Adipose tissue (tissue), 3 donors: Measurements from ENCODE around the gene PIP5K1B. TPM values are rescaled to one million over a fixed set of nuclear protein-coding genes. Genes with fewer than 3 reads are reported as not detected.

ENCODE experiments used
- H3K27ac ChIP-seq: one replicate; pipeline ENCODE4 v1.5.1; 2013; ENCODE audit warnings: low read depth, low read length
- WGBS, 3 donors: extraction: QIAGEN DNeasy Blood & Tissue Kit; methylation state at CpG; one replicate each; pipeline ENCODE4 v1.1.7; 2013; 5-methylcytosine and 5-hydroxymethylcytosine counted together
- polyA plus RNA-seq, 3 donors: library from polyadenylated mRNA; stranded (reverse); fragments of 200-250 nt; gene quantifications; one replicate each; pipeline ENCODE4 v1.2.3, GENCODE V29; 2013
- donor health status: healthy with polysubstance abuse.
- donor health status: Bipolar disorder and iron deficiency.
- donor health status: healthy.

Gene PIP5K1B
- polyA plus RNA-seq, 3 donors: 0.67 to 4.3 (median 2.0) TPM

DNA sequence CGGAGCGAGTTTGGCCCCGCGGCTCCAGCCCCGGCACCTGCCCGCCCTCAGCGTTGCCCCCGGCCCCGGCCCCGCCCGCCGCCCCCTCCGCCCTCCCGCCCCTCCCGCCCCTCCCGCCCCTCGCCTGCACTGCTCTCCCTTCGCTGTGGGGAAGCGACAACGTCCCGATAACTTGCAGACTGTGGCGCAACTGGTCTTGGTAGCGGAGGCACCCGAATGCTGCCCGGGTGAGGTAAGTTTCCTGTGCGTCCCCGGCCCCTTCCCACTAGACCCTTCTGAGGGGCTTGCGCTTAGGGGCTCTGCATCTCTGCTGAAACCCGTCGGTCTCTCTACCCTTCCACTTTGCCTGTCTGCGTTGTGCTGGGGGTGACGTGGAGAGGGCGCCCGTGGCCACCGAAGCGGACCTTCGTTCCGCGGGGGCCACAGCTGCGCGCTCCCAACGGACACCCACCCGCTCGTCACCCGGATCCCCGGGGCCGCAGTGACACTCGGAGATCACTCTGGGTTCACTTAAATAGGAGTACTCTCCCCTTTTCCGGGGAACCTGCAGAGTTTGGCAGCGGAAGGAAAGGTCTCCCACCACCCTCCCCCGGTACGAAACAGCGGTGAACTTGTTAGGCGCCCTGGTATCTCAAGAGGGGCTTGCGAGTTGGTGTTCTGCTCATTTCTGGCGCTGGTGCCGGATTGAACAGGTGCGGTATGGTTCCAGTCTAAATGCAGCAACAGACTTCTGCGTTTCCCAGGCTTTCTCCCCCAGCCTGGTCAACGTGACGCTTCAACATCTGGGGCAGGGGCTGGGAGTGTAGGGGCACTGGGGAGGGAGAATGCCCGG, 707 bp downstream of the PIP5K1B start:
- 1% methylated on average over 48 to 62 of the region's 62 CpGs for WGBS, 3 donors
- no peak overlapping the region for H3K27ac ChIP-seq

DNA sequence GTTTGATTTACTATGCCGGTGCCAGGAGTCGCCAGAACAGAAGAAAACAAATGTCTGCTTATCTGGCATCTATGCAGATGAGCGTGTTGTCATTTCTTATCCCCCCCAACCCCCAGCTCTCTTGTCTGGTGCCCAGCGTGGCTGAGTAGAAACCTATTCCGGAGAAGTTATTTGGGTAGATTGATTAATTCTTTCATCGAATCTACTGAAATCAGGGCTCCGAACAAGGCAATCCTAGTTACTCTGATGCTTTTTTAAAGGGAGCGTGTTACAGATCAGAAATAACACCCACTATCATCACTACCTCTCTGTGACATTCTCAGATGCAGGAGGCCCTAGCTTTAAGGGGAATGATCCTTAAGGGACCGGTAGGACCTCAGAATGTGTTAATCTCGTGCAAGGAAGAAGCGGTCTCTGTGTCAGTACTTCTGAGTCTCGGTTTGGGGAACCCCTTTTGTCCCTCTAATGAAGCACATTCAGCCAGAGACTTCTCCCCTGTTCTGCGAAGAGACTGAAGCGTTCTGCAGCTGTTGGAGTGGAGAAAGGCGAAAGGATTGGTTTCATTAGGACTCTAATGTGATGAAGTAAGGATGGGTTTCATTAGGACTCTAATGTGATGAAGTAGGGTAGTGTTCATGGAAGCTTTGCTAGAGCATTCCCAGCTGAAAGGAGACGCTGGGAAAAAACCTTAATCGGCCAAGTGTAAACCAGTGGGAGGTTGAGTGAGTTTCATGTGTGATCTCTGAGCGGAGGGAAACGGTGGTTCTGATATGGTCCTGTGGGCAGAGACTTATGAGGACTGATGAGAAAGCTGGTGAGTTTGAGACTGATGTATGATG, 1.5 kb downstream of the PIP5K1B start:
- WGBS, 3 donors: 9 to 13% (median 13%) methylated on average over 19 of the region's 19 CpGs
- no peak overlapping the region for H3K27ac ChIP-seq

DNA sequence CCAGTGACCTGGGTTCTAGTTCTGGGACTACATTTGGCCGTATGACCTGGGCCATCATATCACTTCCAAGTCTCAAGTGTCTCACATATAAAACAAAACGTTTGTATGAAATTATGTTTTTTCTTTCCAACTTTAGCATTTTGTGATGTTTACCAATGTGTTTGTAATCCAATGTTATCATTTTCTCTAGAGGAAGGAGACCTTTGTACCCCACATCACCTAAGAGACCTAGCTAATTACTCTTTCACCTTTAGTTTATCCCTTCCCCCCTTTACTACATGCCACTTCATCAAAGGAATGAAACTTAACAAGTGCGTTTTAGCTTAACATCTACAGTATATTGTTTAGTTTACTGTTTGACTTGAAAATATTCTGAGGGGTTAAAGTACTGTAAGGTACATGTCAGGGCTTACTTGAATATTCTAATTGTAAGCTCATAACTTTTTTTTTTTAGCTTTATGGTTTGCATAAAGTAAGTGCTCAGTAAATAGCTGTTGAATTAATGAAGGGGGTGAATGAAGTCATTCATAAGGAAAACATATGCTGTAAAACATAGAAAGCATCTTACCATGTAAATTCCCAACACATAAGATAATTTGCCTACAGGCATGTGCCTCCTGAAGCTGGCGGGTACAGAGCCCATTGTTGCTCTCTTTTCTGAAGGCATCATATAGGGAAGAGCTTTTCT, 2.9 kb downstream of the PIP5K1B start:
- WGBS, 3 donors: 71 to 79% (median 72%) methylated on average over 4 of the region's 4 CpGs

DNA sequence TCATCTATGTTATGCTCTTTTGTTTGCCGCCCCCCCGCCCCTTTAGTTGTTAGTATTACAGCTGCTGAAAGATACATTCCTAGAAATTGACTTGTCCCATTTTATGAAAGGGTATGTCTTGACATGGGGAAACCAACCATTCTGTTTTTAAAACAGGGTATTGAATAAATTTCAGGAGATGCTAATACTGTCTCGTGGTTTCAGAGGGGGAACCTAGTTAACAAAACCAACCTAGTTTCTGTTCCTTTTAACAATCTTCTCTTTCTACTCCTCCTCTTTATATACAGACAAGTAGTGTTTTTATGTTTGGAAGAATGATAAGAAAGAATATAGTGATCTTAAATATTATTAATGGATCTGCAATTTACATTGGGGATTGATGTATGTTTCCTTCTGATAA, 3.5 kb downstream of the PIP5K1B start:
- 81 to 90% (median 87%) methylated on average over 3 of the region's 3 CpGs for WGBS, 3 donors
- no peak overlapping the region for H3K27ac ChIP-seq

More for the DNA sequence above, 2.9 kb downstream of the PIP5K1B start:
- H3K27ac ChIP-seq: no peak overlapping the region

DNA sequence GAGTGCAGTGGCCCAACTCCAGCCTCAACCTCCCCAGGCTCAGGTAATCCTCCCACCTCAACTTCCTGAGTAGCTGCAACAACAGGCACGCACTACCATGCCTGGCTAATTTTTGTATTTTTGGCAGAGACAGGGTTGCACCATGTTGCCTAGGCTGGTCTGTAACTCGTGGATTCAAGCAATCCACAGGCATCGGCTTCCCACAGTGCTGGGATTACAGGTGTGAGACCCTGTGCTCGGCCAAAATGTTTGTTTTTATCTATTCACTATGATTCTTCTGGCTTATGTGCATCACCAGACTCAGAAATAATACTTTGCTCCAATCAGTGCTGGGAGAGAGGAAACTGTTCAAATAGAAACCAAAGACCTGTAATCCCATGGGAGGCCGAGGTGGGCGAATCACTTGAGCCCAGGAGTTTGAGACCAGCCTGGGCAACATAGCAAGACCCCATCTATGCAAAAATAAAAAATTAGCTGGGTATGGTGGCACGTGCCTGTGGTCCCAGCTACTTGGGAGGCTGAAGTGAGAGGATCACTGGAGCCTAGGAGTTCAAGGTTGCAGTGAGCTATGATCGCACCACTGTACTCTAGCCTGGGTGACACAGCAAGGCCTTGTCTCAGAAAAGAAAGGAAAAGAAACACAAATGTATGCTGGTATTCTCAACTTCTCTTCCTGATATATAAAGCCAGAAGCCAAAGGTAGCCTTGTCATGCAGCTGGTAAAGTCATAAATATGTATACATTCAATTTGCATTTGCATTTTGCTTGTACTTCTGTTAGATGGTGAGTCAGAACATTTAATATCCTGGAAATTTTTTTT, 4.5 kb downstream of the PIP5K1B start:
- 87 to 95% (median 88%) methylated on average over 8 of the region's 8 CpGs for WGBS, 3 donors
- no peak overlapping the region for H3K27ac ChIP-seq

DNA sequence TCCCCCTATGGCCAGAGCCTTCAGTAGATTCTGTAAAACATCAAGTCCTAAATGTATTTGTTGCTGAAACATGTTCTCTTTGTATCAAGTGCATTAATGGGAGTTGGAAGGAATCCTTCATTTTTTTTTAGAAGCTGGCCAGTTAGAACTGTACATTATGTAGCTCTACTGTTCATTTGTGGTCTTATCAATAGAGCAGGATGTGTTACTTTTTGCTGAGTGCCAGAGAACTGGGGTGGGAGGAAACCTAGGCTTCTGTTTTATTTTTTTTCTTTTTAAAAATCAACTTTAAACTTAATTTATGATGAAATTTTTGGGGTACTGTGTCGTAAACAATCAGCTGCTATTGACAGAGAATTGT, 5.1 kb downstream of the PIP5K1B start:
- WGBS, 3 donors: 61 to 74% (median 70%) methylated on average over 1 of the region's 1 CpG
- H3K27ac ChIP-seq: no peak overlapping the region

DNA sequence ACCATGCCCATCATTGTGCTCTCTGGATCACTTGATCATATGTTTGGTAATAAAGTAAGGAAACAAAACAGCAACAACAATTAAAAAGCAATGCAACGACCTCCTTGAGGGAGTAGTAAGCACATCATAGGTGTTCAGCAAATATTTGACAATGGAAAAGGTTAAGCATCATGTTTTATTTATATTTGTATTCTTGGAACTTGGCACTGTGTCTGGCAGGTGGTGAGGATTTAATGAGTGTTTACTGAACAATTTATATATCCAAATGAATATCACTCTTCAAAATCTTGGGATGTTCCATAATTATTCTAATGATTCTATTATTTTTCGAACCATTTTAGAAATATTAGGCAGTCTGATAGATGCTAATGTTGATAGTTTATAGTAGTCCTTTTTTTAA, 6.2 kb downstream of the PIP5K1B start:
- no peak overlapping the region for H3K27ac ChIP-seq
- 55 to 67% (median 60%) methylated on average over 2 of the region's 2 CpGs for WGBS, 3 donors

DNA sequence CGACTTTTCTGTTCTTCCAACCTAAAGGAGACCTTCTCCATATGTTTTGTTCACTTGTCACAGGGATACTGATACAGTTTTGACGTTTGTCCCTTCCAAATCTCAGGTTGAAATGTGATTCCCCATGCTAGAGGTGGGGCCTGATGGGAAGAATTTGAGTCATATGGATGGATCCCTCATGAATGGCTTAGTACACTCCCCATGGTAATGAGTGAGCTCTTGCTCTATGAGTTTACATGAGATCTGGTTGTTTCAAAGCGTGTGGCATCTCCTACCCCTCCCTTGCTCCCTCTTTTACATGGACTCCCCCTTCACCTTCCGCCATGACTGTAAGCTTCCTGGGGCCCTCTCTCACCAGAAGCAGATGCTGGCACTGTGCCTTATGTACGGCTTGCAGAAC, 6.9 kb downstream of the PIP5K1B start:
- 79 to 84% (median 84%) methylated on average over 5 of the region's 5 CpGs for WGBS, 3 donors
- no peak overlapping the region for H3K27ac ChIP-seq

DNA sequence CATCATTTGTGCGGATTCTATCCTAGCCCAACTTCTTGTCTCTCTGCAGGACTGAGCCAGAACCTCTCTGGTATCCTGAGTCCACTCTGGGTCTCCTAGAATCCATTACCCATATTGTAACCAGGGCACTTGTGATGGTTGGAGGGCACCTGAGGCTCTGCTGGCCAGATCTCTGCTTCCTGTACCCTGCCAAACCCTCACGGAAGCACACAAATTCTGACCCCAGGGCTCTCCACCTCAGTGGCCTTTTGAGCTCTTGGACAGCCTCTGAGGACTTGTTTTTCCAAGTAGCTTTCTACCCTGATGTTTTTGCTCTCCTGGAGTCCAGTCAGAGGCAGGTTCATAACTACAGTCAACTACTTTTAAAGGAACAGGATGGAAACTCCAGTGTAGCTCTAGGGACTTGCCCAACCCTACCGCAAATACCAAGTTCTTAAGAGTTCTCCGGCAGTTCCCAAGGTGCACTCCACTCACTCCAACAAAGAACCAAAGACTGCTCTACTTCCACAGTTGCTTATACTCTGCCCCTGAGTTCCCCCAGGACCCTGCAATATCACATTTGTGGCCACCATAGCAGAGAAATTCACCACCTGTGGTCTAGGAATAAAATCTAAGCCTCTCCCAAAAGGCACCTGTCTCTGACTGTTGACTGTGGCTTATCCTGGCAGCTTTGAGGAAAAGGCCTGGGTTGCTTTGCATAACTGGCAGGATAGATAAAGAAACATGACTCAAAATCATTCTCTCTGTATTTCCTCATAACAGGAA, 9.6 kb downstream of the PIP5K1B start:
- no peak overlapping the region for H3K27ac ChIP-seq
- WGBS, 3 donors: 78 to 96% (median 82%) methylated on average over 4 of the region's 4 CpGs

DNA sequence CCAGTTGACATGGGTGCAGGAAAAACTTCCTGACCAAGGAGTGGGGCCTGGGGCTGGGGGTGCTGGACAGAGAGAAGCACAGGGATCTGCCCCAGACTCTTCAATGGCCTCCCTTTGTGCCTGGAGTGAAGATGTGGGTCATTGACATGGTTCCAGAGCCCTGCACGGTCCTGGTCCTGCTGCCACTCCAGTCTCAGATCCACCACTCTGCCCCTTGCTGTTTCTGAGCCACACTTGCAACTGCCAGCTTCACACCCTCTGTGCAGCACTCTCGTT, 10.1 kb downstream of the PIP5K1B start:
- H3K27ac ChIP-seq: no peak overlapping the region
- 44 to 86% (median 72%) methylated on average over 2 of the region's 2 CpGs for WGBS, 3 donors

DNA sequence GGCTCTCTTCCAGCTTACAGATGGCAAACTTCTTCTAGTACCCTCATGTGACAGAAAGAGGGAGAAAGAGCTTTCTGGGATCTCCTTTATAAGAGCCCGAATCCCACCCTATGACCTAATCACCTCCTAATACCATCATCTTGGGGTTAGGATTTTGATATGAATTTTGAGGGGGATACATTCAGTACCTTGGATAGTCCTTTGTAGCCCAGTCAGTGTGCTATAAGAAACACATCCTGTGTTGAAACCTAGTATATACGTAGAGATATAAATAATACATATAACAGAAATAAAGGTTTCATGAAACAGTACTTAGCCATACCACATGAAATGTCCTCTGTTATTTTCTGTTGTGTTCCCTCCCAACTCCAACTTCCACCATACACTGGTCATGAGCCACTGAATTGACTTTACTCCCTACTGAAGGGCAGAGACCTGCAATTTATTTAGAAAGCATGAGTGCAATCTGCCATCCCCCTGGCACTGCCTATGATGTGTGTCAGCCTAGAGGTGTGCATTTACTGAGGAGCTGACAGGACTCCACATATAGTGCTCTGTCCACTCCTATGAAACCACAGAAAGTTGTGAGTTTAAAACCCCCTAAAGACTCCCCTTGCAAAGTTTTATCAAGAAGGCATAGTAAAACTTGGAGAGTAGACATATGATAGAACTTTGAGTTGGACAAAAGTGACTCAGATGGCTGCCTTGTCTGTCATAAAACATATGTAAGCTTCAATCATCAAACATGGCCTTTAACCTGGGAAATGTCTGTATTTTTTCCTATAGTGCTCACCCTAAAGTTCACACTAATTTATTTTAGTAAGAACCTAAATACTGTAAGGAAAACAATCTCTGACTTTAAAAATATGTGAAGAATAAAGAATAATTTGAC, 12.8 kb downstream of the PIP5K1B start:
- 73 to 85% (median 74%) methylated on average over 2 of the region's 2 CpGs for WGBS, 3 donors
- no peak overlapping the region for H3K27ac ChIP-seq

DNA sequence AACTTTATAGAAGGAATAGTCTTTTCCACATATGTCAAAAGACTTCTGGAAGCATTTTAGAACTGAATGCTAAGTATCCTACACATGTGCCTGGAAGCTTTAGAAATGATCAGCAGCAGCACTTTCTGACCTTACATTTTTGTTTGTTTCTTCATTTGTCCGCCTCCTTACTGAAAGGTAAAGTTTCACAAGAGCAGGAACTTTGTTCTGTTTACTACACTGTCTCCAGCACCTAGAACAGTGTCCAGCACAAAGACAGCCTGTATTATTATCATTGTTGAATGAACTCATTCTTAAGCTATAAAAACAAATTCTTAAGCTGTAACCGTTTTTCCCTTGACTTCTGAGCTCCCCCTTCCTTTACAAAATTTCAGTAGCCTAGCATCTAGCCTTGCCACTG, 14.8 kb downstream of the PIP5K1B start:
- 23 to 39% (median 38%) methylated on average over 2 of the region's 2 CpGs for WGBS, 3 donors
- H3K27ac ChIP-seq: no peak overlapping the region

DNA sequence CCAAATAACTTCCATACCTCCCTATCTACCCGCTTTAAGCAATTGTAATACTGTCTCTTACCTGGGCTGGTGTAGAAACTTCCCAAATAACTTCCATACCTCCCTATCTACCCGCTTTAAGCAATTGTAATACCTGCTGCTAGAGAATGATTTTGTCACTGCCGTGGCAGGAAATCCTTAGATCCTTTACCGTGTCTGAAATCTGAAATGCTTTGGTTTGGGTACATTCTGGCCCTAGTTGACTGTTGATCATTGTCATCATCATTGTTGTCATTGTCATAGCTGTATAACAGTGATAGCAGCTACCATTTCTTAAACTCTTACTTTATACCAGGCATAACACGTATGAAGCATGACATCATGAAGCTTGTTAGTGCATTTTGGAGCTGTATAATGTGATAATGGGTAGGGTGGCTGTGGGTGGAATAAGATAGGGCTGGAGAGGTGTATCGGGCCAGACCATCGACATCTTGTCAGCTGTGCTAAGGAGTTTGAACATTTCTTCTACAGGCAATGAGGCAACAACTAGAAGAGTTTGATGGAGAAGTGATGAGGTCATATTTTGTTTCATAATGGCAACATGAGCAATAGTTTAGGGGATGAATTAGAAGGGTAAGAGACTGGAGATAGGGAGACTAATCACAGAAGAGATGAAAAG, 15.7 kb downstream of the PIP5K1B start:
- no peak overlapping the region for H3K27ac ChIP-seq
- WGBS, 3 donors: 72 to 88% (median 79%) methylated on average over 7 of the region's 7 CpGs

DNA sequence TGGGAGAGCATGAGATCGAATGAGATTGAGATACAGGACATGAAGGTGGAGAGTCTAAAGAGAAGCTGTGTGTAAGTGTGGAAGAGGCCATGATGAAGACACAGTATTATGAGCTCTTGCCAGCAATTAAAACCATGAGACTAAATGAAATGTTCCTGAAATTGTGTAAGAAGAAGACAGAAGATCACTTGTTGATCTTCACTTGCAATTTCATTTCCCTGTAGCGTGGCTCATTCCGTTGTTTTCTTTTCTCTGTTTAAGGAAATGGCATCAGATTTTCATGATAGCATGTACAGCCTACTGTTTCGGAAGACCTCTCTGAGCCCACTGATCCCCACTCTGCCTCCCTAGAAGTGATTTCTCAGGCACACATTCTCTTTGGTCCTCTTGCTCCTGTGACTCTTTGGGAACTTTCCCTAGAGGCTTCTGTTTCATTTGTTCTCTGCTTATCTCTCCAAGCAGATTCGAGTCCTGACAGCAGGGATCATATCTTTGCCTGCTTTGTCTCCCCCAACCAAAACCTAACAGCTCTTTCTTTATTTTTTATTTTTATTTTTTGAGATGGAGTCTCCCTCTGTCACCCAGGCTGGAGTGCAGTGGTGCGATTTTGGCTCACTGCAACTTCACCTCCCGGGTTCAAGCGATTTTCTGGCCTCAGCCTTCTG, 16.8 kb downstream of the PIP5K1B start:
- H3K27ac ChIP-seq: no peak overlapping the region
- WGBS, 3 donors: 82 to 92% (median 89%) methylated on average over 8 of the region's 8 CpGs

DNA sequence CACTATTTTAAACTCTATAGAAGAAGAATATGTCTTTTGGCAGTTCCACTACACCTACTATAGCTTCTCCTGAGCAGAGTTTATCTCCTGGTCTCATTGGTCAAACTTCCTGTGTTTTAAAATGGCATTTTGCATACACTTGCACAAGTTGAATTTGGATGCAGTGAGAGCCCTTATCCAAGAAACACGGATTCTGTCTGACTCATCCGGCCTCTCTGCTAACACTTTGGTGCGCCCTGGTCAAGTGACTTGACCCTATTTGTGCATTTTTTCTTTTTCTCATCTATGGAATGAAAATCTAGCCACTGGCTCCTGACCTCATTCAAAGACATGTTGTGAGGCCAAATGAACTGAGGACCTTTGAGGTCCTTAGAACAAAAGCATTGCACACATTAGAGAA, 20.0 kb downstream of the PIP5K1B start:
- WGBS, 3 donors: 78 to 93% (median 79%) methylated on average over 3 of the region's 3 CpGs
- H3K27ac ChIP-seq: no peak overlapping the region

DNA sequence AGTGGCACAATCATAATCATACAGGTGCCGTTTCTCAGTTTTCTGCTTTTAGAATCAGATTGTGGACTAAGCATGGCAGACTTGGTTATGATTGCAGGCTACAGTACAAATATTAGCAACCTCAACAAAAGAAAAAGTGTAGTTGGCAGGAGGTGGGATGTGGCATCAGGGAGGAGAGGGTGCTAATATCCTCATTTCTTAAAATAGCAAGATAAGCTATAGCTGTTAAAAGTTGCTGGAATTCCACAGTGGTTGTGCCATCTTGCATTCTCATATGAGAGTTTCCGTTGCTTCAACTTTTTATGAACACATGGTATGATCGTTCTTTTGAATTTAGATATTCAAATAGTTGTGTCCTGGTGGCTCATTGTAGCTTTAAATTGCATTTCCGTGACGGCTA, 21.4 kb downstream of the PIP5K1B start:
- no peak overlapping the region for H3K27ac ChIP-seq
- 90 to 92% (median 91%) methylated on average over 5 of the region's 5 CpGs for WGBS, 3 donors
